Gastrocnemius medialis (tissue), 4 donors: ENCODE results near the gene WNT5A.

ENCODE experiments used
- POLR2A ChIP-seq, 2 donors: fragments of 450-650 bp; IDR thresholded peaks; one replicate each; pipeline ENCODE4 v1.6.1; 2017; ENCODE audit warnings: antibody characterized with exemption in 2 of 2, mild to moderate bottlenecking in 2 of 2, moderate library complexity in 2 of 2
- TF ChIP-seq, protein P1 (sequence below), 5 experiments: fragments of 450-650 bp in 3 of 5; fragments of 200-600 bp in 2 of 5; sonication (generic) in 2 of 5; IDR thresholded peaks in 4 of 5; conservative IDR thresholded peaks in 1 of 5; 1 replicate in 4 of 5; 2 replicates in 1 of 5; pipeline ENCODE4 v1.5.1; 2016 to 2019; ENCODE audit warnings: antibody characterized with exemption in 5 of 5, mild to moderate bottlenecking in 3 of 5, moderate library complexity in 3 of 5

DNA sequence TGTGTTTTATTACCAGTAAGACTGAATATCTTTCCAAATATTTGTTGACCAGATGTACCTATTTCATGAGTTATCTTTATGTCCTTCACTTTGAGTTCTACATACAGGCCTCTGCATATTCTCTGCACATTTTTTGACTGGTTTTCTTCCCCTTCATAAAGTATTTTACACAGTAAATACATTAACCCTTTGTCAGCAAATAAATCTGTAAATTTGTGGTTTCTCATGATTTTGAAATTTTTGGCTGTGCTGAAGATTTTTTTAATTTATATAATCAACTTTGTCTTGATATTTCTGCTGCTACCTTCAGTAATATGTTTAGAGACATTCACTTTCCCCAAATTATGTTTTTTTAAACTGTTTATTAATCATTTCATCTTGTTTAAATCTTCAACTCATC is 50.5 kb downstream of the WNT5A start:
- TF ChIP-seq POLR2A (IDR thresholded peaks at IDR 0.05): no peak
- TF ChIP-seq, protein P1, sequence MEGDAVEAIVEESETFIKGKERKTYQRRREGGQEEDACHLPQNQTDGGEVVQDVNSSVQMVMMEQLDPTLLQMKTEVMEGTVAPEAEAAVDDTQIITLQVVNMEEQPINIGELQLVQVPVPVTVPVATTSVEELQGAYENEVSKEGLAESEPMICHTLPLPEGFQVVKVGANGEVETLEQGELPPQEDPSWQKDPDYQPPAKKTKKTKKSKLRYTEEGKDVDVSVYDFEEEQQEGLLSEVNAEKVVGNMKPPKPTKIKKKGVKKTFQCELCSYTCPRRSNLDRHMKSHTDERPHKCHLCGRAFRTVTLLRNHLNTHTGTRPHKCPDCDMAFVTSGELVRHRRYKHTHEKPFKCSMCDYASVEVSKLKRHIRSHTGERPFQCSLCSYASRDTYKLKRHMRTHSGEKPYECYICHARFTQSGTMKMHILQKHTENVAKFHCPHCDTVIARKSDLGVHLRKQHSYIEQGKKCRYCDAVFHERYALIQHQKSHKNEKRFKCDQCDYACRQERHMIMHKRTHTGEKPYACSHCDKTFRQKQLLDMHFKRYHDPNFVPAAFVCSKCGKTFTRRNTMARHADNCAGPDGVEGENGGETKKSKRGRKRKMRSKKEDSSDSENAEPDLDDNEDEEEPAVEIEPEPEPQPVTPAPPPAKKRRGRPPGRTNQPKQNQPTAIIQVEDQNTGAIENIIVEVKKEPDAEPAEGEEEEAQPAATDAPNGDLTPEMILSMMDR (IDR thresholded peaks at IDR 0.05 in 4 of 5, conservative IDR thresholded peaks at IDR 0.05 in 1 of 5): no peak
